Liver (tissue), 9 donors: ENCODE data around the gene AMD1. TPM values are rescaled to one million over a fixed set of nuclear protein-coding genes. Genes with fewer than 3 reads are reported as not detected.

ENCODE experiments used
- DNase-seq: peaks from one replicate; pipeline ENCODE4 v3.0.0-alpha.2; 2017; ENCODE audit warnings: low spot score
- H3K27ac ChIP-seq, 2 donors: one replicate each; pipeline ENCODE4 v1.7.0; 2013; ENCODE audit warnings: inconsistent platforms in 2 of 2, low read length in 2 of 2, control low read depth in 1 of 2, low read depth in 1 of 2, mild to moderate bottlenecking in 1 of 2
- H3K27me3 ChIP-seq, 4 donors: one replicate each; pipeline versions ENCODE4 v1.6.1 to v1.7.0; 2013; ENCODE audit warnings: low read length in 3 of 4, inconsistent platforms in 1 of 4, mild to moderate bottlenecking in 1 of 4, moderate library complexity in 1 of 4; ENCODE audit not compliant: control insufficient read depth in 4 of 4, insufficient read depth in 4 of 4
- H3K36me3 ChIP-seq, 4 donors: one replicate each; pipeline versions ENCODE4 v1.6.1 to v1.7.0; 2013; ENCODE audit warnings: low read length in 3 of 4, mild to moderate bottlenecking in 3 of 4, low read depth in 1 of 4, moderate library complexity in 1 of 4; ENCODE audit not compliant: control insufficient read depth in 4 of 4, insufficient read depth in 3 of 4
- H3K4me1 ChIP-seq, 4 donors: one replicate each; pipeline versions ENCODE4 v1.6.1 to v1.7.0; 2013; ENCODE audit warnings: low read length in 3 of 4, mild to moderate bottlenecking in 3 of 4, moderate library complexity in 1 of 4; ENCODE audit not compliant: control insufficient read depth in 4 of 4, insufficient read depth in 4 of 4
- H3K4me3 ChIP-seq, 3 donors: one replicate each; pipeline versions ENCODE4 v1.6.1 to v1.7.0; 2013; ENCODE audit warnings: low read length in 3 of 3, control low read depth in 1 of 3, low read depth in 1 of 3, mild to moderate bottlenecking in 1 of 3
- H3K9ac ChIP-seq, 2 donors: one replicate each; pipeline ENCODE4 v1.7.0; 2013; ENCODE audit warnings: low read length in 2 of 2, mild to moderate bottlenecking in 2 of 2, moderate library complexity in 2 of 2, control low read depth in 1 of 2, low read depth in 1 of 2
- H3K9me3 ChIP-seq, 4 donors: one replicate each; pipeline versions ENCODE4 v1.6.1 to v1.7.0; 2013; ENCODE audit warnings: low read length in 3 of 4; ENCODE audit not compliant: control insufficient read depth in 4 of 4
- ATF3 ChIP-seq: IDR thresholded peaks from 2 replicates; pipeline ENCODE4 v1.6.1; 2016; ENCODE audit warnings: antibody characterized with exemption
- CTCF ChIP-seq: fragments of 150-350 bp; IDR thresholded peaks from 2 replicates; pipeline ENCODE4 v1.5.1; 2017; ENCODE audit warnings: improper control_type of control experiment, low read depth, low read length; ENCODE audit not compliant: missing input control
- FOXA1 ChIP-seq: IDR thresholded peaks from 2 replicates; pipeline ENCODE4 v1.6.1; 2016; ENCODE audit warnings: antibody characterized with exemption
- FOXA2 ChIP-seq: IDR thresholded peaks from 2 replicates; pipeline ENCODE4 v1.6.1; 2016; ENCODE audit warnings: antibody characterized with exemption
- GABPA ChIP-seq, 2 donors: IDR thresholded peaks in 1 of 2; conservative IDR thresholded peaks in 1 of 2; 2 replicates each; pipeline ENCODE4 v1.6.1; 2016; ENCODE audit warnings: antibody characterized with exemption in 2 of 2, mild to moderate bottlenecking in 1 of 2, moderate library complexity in 1 of 2
- MAX ChIP-seq: IDR thresholded peaks from 2 replicates; pipeline ENCODE4 v1.6.1; 2016; ENCODE audit warnings: antibody characterized with exemption
- NR2F2 ChIP-seq: IDR thresholded peaks from 2 replicates; pipeline ENCODE4 v1.6.1; 2016; ENCODE audit warnings: antibody characterized with exemption
- RAD21 ChIP-seq, 2 donors: IDR thresholded peaks; 2 replicates each; pipeline ENCODE4 v1.6.1; 2016; ENCODE audit warnings: antibody characterized with exemption in 2 of 2, mild to moderate bottlenecking in 2 of 2
- REST ChIP-seq: IDR thresholded peaks from 2 replicates; pipeline ENCODE4 v1.6.1; 2016; ENCODE audit warnings: antibody characterized with exemption, mild to moderate bottlenecking
- RXRA ChIP-seq, 2 donors: IDR thresholded peaks; 2 replicates each; pipeline ENCODE4 v1.6.1; 2017 to 2018; ENCODE audit warnings: antibody characterized with exemption in 2 of 2, mild to moderate bottlenecking in 1 of 2
- SP1 ChIP-seq: IDR thresholded peaks from 2 replicates; pipeline ENCODE4 v1.6.1; 2018; ENCODE audit warnings: antibody characterized with exemption, mild to moderate bottlenecking
- TAF1 ChIP-seq: conservative IDR thresholded peaks from 2 replicates; pipeline ENCODE4 v1.6.1; 2016; ENCODE audit warnings: antibody characterized with exemption, mild to moderate bottlenecking
- YY1 ChIP-seq: IDR thresholded peaks from 2 replicates; pipeline ENCODE4 v1.6.1; 2016; ENCODE audit warnings: antibody characterized with exemption, mild to moderate bottlenecking
- ZBTB33 ChIP-seq: IDR thresholded peaks from 2 replicates; pipeline ENCODE4 v1.6.1; 2016; ENCODE audit warnings: antibody characterized with exemption
- WGBS: extraction: QIAGEN DNeasy Blood & Tissue Kit; methylation state at CpG from one replicate; pipeline ENCODE4 v1.1.7; 2013; 5-methylcytosine and 5-hydroxymethylcytosine counted together
- polyA plus RNA-seq, 2 donors: library from polyadenylated mRNA; stranded (reverse) in 1 of 2; unstranded in 1 of 2; fragments of 200-250 nt in 1 of 2; fragments of >200 nt in 1 of 2; fragmentation: Nextera tagmentation in 1 of 2; extraction: Ambion mirVana in 1 of 2; gene quantifications; one replicate each; pipeline versions ENCODE4 v1.2.1 to v1.2.3, GENCODE V29; 2013 to 2015
- total RNA-seq, 2 donors: library from RNA; depleted of rRNA; stranded (reverse); fragments of >200 nt; gene quantifications; one replicate each; pipeline ENCODE4 v1.2.3, GENCODE V29; 2014
- donor health status: healthy.
- donor health status: healthy.
- donor health status: healthy.
- donor health status: healthy.
- donor health status: healthy.

The AMD1 gene
- total and polyA plus RNA-seq, 4 donors: 14.5 to 46.4 (median 32.7) TPM

GRCh38 chr6:110933912-110934311 is 59.3 kb downstream of the AMD1 start:
- H3K9me3 ChIP-seq: no peaks in the 10 kb centered on the region
- no peak for DNase-seq

GRCh38 chr6:110934381-110934898 is 59.9 kb downstream of the AMD1 start:
- H3K4me3 ChIP-seq: no peak overlapping the region
- no peak overlapping the region for H3K27ac ChIP-seq
- no peaks in the 10 kb centered on the region for H3K27me3 ChIP-seq
- H3K9ac ChIP-seq: no peak overlapping the region
- no peak for TF ChIP-seq RAD21 (IDR thresholded peaks at IDR 0.05)
- TF ChIP-seq NR2F2: no peak
- no peak for TF ChIP-seq CTCF
- TF ChIP-seq ZBTB33: no peak
- TF ChIP-seq GABPA (IDR thresholded peaks at IDR 0.05 in 1 of 2, conservative IDR thresholded peaks at IDR 0.05 in 1 of 2): no peak
- no peak for TF ChIP-seq RXRA (IDR thresholded peaks at IDR 0.05)
- TF ChIP-seq SP1: no peak
- TF ChIP-seq FOXA2: no peak
- no peak for TF ChIP-seq FOXA1
- TF ChIP-seq TAF1: no peak
- TF ChIP-seq REST: no peak
- no peak for TF ChIP-seq YY1
- no peak for TF ChIP-seq MAX
- no peak for TF ChIP-seq ATF3
- 86% methylated on average over 1 of the region's 1 CpG for WGBS
- no peaks in the 10 kb centered on the region for H3K9me3 ChIP-seq
- no peaks in the 10 kb centered on the region for H3K36me3 ChIP-seq
- no peaks in the 10 kb centered on the region for H3K4me1 ChIP-seq
- no peak for DNase-seq

More at GRCh38 chr6:110933912-110934311, 59.3 kb downstream of the AMD1 start:
- Histone ChIP-seq H3K4me3 (no peak overlapping the region), H3K27ac (no peak overlapping the region), H3K36me3 (no peaks in the 10 kb centered on the region), H3K4me1 (no peaks in the 10 kb centered on the region), H3K27me3 (no peaks in the 10 kb centered on the region), H3K9ac (no peak overlapping the region)
- 77% methylated on average over 2 of the region's 2 CpGs for WGBS
- TF ChIP-seq TAF1 (no peak), RAD21 (IDR thresholded peaks at IDR 0.05) (no peak)
